Pons (tissue), 1 donor: Measurements from ENCODE around the gene TERT.

Source experiments
- DNase-seq: peaks from one replicate; pipeline ENCODE4 v3.0.0-alpha.2; 2016; ENCODE audit warnings: low spot score

Gene TERT

DNA sequence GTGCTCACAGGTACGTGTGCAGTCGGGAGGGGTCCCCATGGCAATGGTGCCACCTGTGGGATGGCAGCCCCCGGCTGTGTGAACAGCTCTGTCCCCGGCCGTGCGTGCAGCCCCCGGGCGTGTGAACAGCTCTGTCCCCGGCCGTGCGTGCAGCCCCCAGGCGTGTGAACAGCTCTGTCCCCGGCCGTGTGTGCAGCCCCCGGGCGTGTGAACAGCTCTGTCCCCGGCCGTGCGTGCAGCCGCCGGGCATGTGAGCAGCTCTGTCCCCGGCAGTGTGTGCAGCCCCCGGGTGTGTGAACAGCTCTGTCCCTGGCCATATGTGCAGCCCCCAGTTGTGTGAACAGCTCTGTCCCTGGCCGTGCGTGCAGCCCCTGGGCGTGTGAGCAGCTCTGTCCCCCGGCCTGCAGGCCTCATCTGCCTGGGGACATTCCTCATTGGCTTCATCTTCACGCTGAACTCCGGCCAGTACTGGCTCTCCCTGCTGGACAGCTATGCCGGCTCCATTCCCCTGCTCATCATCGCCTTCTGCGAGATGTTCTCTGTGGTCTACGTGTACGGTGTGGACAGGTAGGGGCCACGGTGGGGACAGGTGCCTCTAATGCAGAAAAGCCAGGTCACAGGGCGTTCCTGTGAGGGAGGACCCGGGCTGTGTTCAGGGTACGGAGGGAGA is 75.6 kb downstream of the TERT start:
- DNase-seq: no peak

GRCh38 chr5:1218351-1219080 is 76.4 kb downstream of the TERT start:
- DNase-seq: no peak

DNA sequence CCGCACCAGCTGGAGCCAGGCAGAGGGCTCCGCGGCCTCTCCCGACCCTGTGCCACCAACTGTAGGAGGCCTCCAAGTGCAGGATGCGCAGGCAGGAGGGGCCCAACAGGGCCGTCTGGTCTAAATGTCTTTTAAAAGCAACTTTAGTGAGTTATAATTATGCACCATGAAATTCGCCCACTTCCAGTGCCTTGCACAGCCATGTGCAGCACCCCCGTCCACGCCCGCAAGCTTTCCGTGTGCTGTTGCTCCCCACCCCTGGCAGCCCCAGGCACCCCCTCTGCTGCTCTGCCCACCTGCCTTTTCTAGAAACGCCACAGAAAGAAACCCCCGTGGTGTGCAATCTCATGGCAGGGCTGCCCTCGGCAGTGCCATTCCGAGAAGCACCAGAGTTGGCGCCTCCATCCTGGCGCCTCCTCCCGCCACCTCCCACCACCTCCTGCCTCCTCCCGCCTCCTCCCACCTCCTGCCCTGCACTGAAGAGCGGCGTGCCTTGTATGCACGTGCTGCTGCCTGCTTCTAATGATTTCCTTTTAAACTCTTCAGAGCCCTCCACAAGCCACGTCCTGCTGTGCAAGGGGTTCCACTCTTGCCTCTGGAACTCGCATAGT is 77.2 kb downstream of the TERT start:
- DNase-seq: no peak

- no peak for DNase-seq
Observed at GRCh38 chr5:1216918-1217295, 78.0 kb downstream of the TERT start.

DNA sequence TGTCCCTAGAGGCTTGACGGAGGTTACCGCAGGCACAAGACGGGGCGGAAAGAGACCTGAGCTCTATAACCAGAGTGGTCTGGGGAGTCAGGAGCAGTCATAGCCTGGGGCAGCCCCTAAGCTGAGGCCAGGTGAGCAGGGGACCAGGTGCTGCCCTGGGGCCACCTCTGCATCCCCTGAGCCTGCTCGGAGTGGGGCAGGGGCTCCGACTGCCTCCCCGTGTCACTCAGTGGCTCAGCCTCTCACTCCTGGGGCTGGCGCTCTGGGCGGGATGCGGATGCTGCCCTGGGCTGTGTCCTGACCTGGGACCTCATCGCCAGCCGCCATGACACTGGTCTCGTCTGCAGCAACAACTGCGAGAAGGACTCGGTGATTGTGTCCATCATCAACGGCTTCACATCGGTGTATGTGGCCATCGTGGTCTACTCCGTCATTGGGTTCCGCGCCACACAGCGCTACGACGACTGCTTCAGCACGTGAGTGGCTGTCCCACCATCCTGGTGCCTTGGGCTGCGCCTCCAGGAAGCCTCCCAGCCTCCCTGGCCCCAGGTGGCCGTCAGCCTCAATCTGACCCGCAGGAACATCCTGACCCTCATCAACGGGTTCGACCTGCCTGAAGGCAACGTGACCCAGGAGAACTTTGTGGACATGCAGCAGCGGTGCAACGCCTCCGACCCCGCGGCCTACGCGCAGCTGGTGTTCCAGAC is 78.5 kb downstream of the TERT start:
- DNase-seq: no peak

DNA sequence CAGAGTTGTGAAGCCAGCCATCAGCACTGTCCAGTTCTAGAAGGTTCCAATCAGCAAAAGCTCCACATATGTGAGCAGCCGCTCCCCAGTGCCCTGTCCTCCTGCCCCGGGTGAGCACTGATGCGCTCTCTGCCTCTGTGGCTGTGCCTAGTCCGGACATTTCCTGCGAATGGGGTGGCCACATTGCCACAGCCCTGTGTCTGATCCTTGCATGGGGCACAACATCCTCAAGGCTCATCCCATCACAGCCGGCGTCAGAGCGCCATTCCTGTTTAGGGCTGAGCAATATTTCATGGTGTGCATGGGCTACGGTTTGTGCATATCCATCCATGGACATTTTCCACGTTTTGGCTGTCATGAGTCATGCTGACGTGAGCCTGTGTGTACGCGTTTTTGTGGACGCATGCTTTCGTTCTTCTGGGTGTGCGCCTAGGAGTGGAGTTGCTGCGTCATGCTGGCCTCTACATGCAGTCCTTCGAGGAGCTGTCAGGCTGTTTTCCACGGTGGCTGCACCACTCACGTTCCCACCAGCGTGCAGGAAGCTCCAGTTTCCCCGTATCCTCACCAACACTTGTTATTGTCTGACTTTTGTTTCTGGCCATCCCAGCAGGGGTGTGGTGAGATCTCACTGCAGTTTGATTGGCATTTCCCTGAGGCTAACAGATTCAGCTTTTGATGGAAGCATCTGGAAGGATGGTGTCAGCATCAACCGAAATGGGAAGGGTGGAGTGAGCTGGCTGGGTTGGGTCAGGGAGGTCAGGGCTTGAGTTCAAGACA is 79.4 kb downstream of the TERT start:
- DNase-seq: no peak

DNA sequence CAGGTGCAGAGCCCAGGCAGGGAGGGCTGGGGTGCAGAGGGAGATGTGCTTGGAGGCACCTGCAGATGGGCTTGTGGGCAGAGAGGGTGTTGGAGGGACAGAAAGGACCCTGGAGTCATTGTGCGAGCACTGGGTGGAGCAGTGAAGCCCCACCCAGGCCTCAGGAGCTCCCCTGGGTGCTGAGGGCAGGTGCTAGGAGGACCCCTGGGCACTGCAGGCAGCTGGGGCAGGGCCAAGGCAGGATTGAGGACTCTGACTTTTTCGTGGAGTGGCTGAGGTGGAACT is 80.0 kb downstream of the TERT start:
- no peak for DNase-seq

GRCh38 chr5:1214163-1214935 is 80.5 kb downstream of the TERT start:
- no peak for DNase-seq

- DNase-seq: no peak
Observed at GRCh38 chr5:1213508-1214162, 81.2 kb downstream of the TERT start.

GRCh38 chr5:1212881-1213280 is 82.0 kb downstream of the TERT start:
- DNase-seq: no peak

DNA sequence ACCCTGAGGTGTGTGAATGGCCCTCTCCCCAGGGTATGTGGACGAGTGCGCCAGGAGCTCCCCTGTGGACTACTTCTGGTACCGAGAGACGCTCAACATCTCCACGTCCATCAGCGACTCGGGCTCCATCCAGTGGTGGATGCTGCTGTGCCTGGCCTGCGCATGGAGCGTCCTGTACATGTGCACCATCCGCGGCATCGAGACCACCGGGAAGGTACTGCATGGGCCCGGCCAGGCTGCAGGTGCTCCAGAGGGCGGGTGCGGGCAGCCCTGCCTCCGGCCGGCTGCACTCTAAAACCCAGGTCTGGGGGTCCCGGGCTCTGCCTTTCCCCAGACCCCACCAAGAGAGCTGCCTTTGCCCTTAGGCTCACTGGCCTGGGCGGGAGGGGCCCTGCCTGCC is 82.6 kb downstream of the TERT start:
- no peak for DNase-seq

GRCh38 chr5:1211701-1212100 is 83.2 kb downstream of the TERT start:
- DNase-seq: no peak

DNA sequence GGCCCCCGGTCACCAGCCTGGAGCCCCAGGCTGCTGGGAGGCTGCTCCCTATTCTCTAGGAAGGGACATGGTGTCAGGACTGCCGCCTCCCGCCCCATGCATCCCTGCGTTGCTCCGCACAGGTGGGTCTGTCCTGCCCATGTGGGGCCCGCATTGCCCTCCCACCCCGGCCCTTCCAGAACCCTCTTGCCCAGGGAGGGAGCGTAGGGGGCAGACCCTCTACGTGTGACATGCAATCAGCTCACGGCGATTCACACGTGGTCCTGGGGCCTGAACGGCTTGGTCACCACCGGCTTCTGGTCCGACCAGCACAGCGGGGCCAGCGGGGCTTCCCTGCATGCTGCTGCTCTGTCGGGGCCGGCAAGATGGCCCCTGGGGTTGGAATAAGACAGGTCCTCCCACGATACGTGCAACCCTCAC is 84.0 kb downstream of the TERT start:
- DNase-seq: no peak

DNA sequence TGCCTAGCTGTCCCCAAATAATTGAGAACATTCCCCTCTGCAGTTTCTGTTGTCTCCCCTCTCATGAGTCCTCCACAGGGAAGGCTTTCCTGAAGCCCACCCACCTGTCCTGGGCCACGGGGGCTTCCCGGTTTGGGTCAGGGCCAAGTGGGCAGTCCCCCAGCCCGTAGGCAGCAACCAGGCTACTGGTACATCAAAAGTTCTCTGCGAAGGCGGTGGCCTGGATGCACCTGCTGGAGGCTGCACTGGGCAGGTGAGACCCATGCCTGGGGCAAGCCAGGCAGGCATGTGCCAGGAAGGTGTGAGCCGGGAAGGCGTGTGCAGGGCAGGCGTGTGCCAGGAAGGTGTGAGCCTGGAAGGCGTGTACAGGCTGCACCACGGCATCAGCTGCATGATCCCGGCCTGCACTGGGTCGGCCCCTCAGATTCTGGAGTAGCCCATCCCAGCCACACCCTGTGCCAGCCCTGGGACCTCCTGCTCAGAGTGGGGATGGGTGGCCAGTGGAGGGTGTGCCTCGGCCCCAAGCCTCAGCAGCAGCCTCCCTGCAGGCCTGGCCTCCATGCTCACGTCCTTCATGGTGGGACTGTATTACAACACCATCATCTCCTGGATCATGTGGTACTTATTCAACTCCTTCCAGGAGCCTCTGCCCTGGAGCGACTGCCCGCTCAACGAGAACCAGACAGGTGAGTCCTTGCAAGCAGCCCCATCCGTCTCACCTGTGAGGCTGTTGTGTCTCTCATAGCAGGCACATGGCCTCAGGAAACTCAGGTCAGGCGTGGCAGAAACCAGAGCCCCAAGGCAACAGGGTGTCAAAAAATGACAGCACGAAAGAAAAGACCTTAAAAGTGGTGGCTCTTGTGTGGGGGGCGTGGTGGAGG is 84.7 kb downstream of the TERT start:
- no peak for DNase-seq

DNA sequence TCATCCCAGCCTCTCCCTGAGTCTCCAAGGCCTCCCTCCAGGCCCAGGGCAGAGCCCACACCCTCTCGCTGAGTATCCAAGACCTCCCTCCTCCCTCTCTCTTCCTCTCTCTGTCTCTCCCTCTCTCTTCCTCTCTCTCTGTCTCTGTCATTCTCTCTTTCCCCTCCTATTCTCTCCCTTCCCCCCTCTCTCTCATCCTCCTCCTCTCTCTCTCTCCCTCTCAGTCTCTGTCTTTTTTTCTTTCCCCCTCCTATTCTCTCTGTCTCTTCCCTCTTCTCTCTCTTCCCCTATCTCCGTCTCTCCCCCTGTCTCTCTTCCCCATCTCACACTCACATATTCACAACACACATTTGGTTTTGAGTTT is 85.4 kb downstream of the TERT start:
- DNase-seq: no peak

GRCh38 chr5:1208743-1209488 is 86.0 kb downstream of the TERT start:
- DNase-seq: no peak

GRCh38 chr5:1208221-1208742 is 86.6 kb downstream of the TERT start:
- no peak for DNase-seq

- DNase-seq: no peak
Observed at GRCh38 chr5:1207555-1207954, 87.3 kb downstream of the TERT start.
